Measurements from ENCODE around the gene LRRC8E.

LRRC8E gene

GRCh38 chr19:7888145-7888825 lies at the start of gene LRRC8E:
LRRC8E (plus strand) TSS chr19:7888510; CDS start chr19:7895604, 7,094 bp downstream.
- Mint-ChIP-seq H3K9me3 (no peaks in the 10 kb centered on the region), H3K27me3 (peaks cover 5% of the 10 kb centered on the region), H3K27ac (no peak within 1 kb of the TSS), H3K36me3 (no peaks in the 10 kb centered on the region), H3K4me1 (no peaks in the 10 kb centered on the region), H3K4me3 (no peak within 1 kb of the TSS)

- H3K4me3 Mint-ChIP-seq = no peak overlapping the region
- H3K36me3 Mint-ChIP-seq = peaks cover 2% of the 10 kb centered on the region
- no peaks in the 10 kb centered on the region for H3K27me3 Mint-ChIP-seq
- no peaks in the 10 kb centered on the region for H3K4me1 Mint-ChIP-seq
- H3K9me3 Mint-ChIP-seq = no peaks in the 10 kb centered on the region
- H3K27ac Mint-ChIP-seq = no peak overlapping the region
Observed at GRCh38 chr19:7839476-7839875, 48.8 kb upstream of the LRRC8E start.

GRCh38 chr19:7840629-7841028 lies 47.7 kb upstream of the LRRC8E start:
- H3K36me3 Mint-ChIP-seq = peaks cover 2% of the 10 kb centered on the region
- H3K9me3 Mint-ChIP-seq = no peaks in the 10 kb centered on the region
- H3K27ac Mint-ChIP-seq = no peak overlapping the region
- no peaks in the 10 kb centered on the region for H3K27me3 Mint-ChIP-seq
- no peak overlapping the region for H3K4me3 Mint-ChIP-seq
- H3K4me1 Mint-ChIP-seq = no peaks in the 10 kb centered on the region

GRCh38 chr19:7841751-7842660 lies 46.3 kb upstream of the LRRC8E start:
- Mint-ChIP-seq H3K27ac (no peak overlapping the region), H3K9me3 (no peaks in the 10 kb centered on the region), H3K36me3 (peaks cover 2% of the 10 kb centered on the region), H3K4me3 (no peak overlapping the region), H3K27me3 (no peaks in the 10 kb centered on the region), H3K4me1 (no peaks in the 10 kb centered on the region)

- H3K9me3 Mint-ChIP-seq = no peaks in the 10 kb centered on the region
- peaks cover 2% of the 10 kb centered on the region for H3K36me3 Mint-ChIP-seq
- no peak overlapping the region for H3K4me3 Mint-ChIP-seq
- H3K4me1 Mint-ChIP-seq = no peaks in the 10 kb centered on the region
- H3K27ac Mint-ChIP-seq = no peak overlapping the region
- H3K27me3 Mint-ChIP-seq = no peaks in the 10 kb centered on the region
Observed at GRCh38 chr19:7842661-7843294, 45.5 kb upstream of the LRRC8E start.

GRCh38 chr19:7843521-7843920 lies 44.8 kb upstream of the LRRC8E start:
- Mint-ChIP-seq H3K27ac (no peak overlapping the region), H3K27me3 (no peaks in the 10 kb centered on the region), H3K4me1 (no peaks in the 10 kb centered on the region), H3K36me3 (peaks cover under 1% of the 10 kb centered on the region), H3K4me3 (no peak overlapping the region), H3K9me3 (no peaks in the 10 kb centered on the region)

- Mint-ChIP-seq H3K4me3 (no peak overlapping the region), H3K4me1 (no peaks in the 10 kb centered on the region), H3K27ac (no peak overlapping the region), H3K9me3 (no peaks in the 10 kb centered on the region), H3K36me3 (no peaks in the 10 kb centered on the region), H3K27me3 (no peaks in the 10 kb centered on the region)
Observed at GRCh38 chr19:7844405-7844804, 43.9 kb upstream of the LRRC8E start.

- H3K27ac Mint-ChIP-seq = no peak overlapping the region
- H3K4me1 Mint-ChIP-seq = no peaks in the 10 kb centered on the region
- no peak overlapping the region for H3K4me3 Mint-ChIP-seq
- no peaks in the 10 kb centered on the region for H3K9me3 Mint-ChIP-seq
- H3K36me3 Mint-ChIP-seq = no peaks in the 10 kb centered on the region
- no peaks in the 10 kb centered on the region for H3K27me3 Mint-ChIP-seq
Observed at GRCh38 chr19:7844951-7845350, 43.4 kb upstream of the LRRC8E start.

GRCh38 chr19:7845390-7846154 lies 42.7 kb upstream of the LRRC8E start:
- H3K4me1 Mint-ChIP-seq = no peaks in the 10 kb centered on the region
- no peak overlapping the region for H3K27ac Mint-ChIP-seq
- no peaks in the 10 kb centered on the region for H3K36me3 Mint-ChIP-seq
- H3K4me3 Mint-ChIP-seq = no peak overlapping the region
- no peaks in the 10 kb centered on the region for H3K27me3 Mint-ChIP-seq
- no peaks in the 10 kb centered on the region for H3K9me3 Mint-ChIP-seq

GRCh38 chr19:7846155-7846646 lies 42.1 kb upstream of the LRRC8E start:
- H3K9me3 Mint-ChIP-seq = no peaks in the 10 kb centered on the region
- H3K4me3 Mint-ChIP-seq = no peak overlapping the region
- no peaks in the 10 kb centered on the region for H3K4me1 Mint-ChIP-seq
- H3K27ac Mint-ChIP-seq = no peak overlapping the region
- H3K36me3 Mint-ChIP-seq = no peaks in the 10 kb centered on the region
- no peaks in the 10 kb centered on the region for H3K27me3 Mint-ChIP-seq

- no peaks in the 10 kb centered on the region for H3K4me1 Mint-ChIP-seq
- H3K27me3 Mint-ChIP-seq = no peaks in the 10 kb centered on the region
- no peak overlapping the region for H3K27ac Mint-ChIP-seq
- no peaks in the 10 kb centered on the region for H3K9me3 Mint-ChIP-seq
- no peak overlapping the region for H3K4me3 Mint-ChIP-seq
- H3K36me3 Mint-ChIP-seq = no peaks in the 10 kb centered on the region
Observed at GRCh38 chr19:7847664-7848063, 40.6 kb upstream of the LRRC8E start.

- H3K4me3 Mint-ChIP-seq = no peak overlapping the region
- peaks cover 6% of the 10 kb centered on the region for H3K4me1 Mint-ChIP-seq
- H3K27me3 Mint-ChIP-seq = no peaks in the 10 kb centered on the region
- no peaks in the 10 kb centered on the region for H3K9me3 Mint-ChIP-seq
- H3K27ac Mint-ChIP-seq = no peak overlapping the region
- no peaks in the 10 kb centered on the region for H3K36me3 Mint-ChIP-seq
Observed at GRCh38 chr19:7848779-7849457, 39.4 kb upstream of the LRRC8E start.

GRCh38 chr19:7849631-7849999 lies 38.7 kb upstream of the LRRC8E start:
- Mint-ChIP-seq H3K9me3 (no peaks in the 10 kb centered on the region), H3K27ac (no peak overlapping the region), H3K27me3 (no peaks in the 10 kb centered on the region), H3K36me3 (no peaks in the 10 kb centered on the region), H3K4me3 (no peak overlapping the region), H3K4me1 (peaks cover 6% of the 10 kb centered on the region)

GRCh38 chr19:7850000-7850813 lies 38.1 kb upstream of the LRRC8E start:
- H3K4me1 Mint-ChIP-seq = peaks cover 6% of the 10 kb centered on the region
- no peak overlapping the region for H3K4me3 Mint-ChIP-seq
- no peaks in the 10 kb centered on the region for H3K9me3 Mint-ChIP-seq
- H3K27ac Mint-ChIP-seq = no peak overlapping the region
- no peaks in the 10 kb centered on the region for H3K36me3 Mint-ChIP-seq
- H3K27me3 Mint-ChIP-seq = no peaks in the 10 kb centered on the region
